Breast epithelium (tissue), 3 donors: ENCODE measurements around the gene SFXN5.

ENCODE experiments used
- CTCF ChIP-seq, 3 donors: fragments of 450-650 bp; IDR thresholded peaks; one replicate each; pipeline ENCODE4 v1.5.1; 2016 to 2017; ENCODE audit warnings: antibody characterized with exemption in 3 of 3, mild to moderate bottlenecking in 3 of 3, moderate library complexity in 3 of 3
- POLR2A ChIP-seq: fragments of 450-650 bp; IDR thresholded peaks from one replicate; pipeline ENCODE4 v1.6.1; 2016; ENCODE audit warnings: antibody characterized with exemption, mild to moderate bottlenecking, moderate library complexity

GRCh38 chr2:72940361-72940760 is 131.2 kb downstream of the SFXN5 start:
- no peak for TF ChIP-seq CTCF (IDR thresholded peaks at IDR 0.05)
- no peak for TF ChIP-seq POLR2A
